ENCODE data around the gene PDE7B. TPM values are rescaled to one million over a fixed set of nuclear protein-coding genes. Genes with fewer than 3 reads are reported as not detected.

PDE7B gene
- total RNA-seq, 1 donor from 2014 or later, result 3.9 TPM

GRCh38 chr6:136014454-136015437 lies 163.2 kb downstream of the PDE7B start:
- H3K27me3 Mint-ChIP-seq (ENCODE audit: unreplicated experiment), result no peaks in the 10 kb centered on the region
- no peak for TF ChIP-seq CTCF (IDR thresholded peaks at IDR 0.05)
- peaks cover 2% of the 10 kb centered on the region for H3K36me3 Mint-ChIP-seq (ENCODE audit: unreplicated experiment)
- DNase-seq (ENCODE audit: extremely low spot score, unreplicated experiment), result no peak
- H3K9me3 Mint-ChIP-seq (ENCODE audit: unreplicated experiment), result no peaks in the 10 kb centered on the region
- H3K27ac Mint-ChIP-seq (ENCODE audit: unreplicated experiment), result peak overlapping the region; percentile 91
- H3K4me1 Mint-ChIP-seq (ENCODE audit: unreplicated experiment), result peaks cover 61% of the 10 kb centered on the region
- H3K4me3 Mint-ChIP-seq (ENCODE audit: unreplicated experiment), result peak overlapping the region; percentile 62

- H3K4me3 Mint-ChIP-seq (ENCODE audit: unreplicated experiment), result peak overlapping the region; percentile 62
- H3K9me3 Mint-ChIP-seq (ENCODE audit: unreplicated experiment), result no peaks in the 10 kb centered on the region
- peak overlapping the region; percentile 91 for H3K27ac Mint-ChIP-seq (ENCODE audit: unreplicated experiment)
- no peaks in the 10 kb centered on the region for H3K36me3 Mint-ChIP-seq (ENCODE audit: unreplicated experiment)
- DNase-seq (ENCODE audit: extremely low spot score, unreplicated experiment), result no peak
- H3K4me1 Mint-ChIP-seq (ENCODE audit: unreplicated experiment), result peaks cover 61% of the 10 kb centered on the region
- TF ChIP-seq CTCF (IDR thresholded peaks at IDR 0.05), result no peak
- no peaks in the 10 kb centered on the region for H3K27me3 Mint-ChIP-seq (ENCODE audit: unreplicated experiment)
Measured at GRCh38 chr6:136015531-136015930, 164.0 kb downstream of the PDE7B start.

- no peak for DNase-seq (ENCODE audit: extremely low spot score, unreplicated experiment)
- Mint-ChIP-seq H3K4me1 (ENCODE audit: unreplicated experiment) (peaks cover 56% of the 10 kb centered on the region), H3K27ac (ENCODE audit: unreplicated experiment) (peak overlapping the region; percentile 91), H3K9me3 (ENCODE audit: unreplicated experiment) (no peaks in the 10 kb centered on the region), H3K27me3 (ENCODE audit: unreplicated experiment) (no peaks in the 10 kb centered on the region), H3K36me3 (ENCODE audit: unreplicated experiment) (no peaks in the 10 kb centered on the region), H3K4me3 (ENCODE audit: unreplicated experiment) (no peak overlapping the region)
- no peak for TF ChIP-seq CTCF (IDR thresholded peaks at IDR 0.05)
Measured at GRCh38 chr6:136016228-136017225, 165.0 kb downstream of the PDE7B start.

GRCh38 chr6:136020691-136021090 lies 169.2 kb downstream of the PDE7B start:
- H3K27me3 Mint-ChIP-seq (ENCODE audit: unreplicated experiment), result no peaks in the 10 kb centered on the region
- H3K4me3 Mint-ChIP-seq (ENCODE audit: unreplicated experiment), result no peak overlapping the region
- TF ChIP-seq CTCF (IDR thresholded peaks at IDR 0.05), result no peak
- H3K4me1 Mint-ChIP-seq (ENCODE audit: unreplicated experiment), result peaks cover 16% of the 10 kb centered on the region
- no peaks in the 10 kb centered on the region for H3K9me3 Mint-ChIP-seq (ENCODE audit: unreplicated experiment)
- no peak for DNase-seq (ENCODE audit: extremely low spot score, unreplicated experiment)
- no peaks in the 10 kb centered on the region for H3K36me3 Mint-ChIP-seq (ENCODE audit: unreplicated experiment)
- no peak overlapping the region for H3K27ac Mint-ChIP-seq (ENCODE audit: unreplicated experiment)

All from osteocyte (in vitro differentiated cells).